Progenitor cell of endocrine pancreas (in vitro differentiated cells): ENCODE data around the gene USP30. TPM values are rescaled to one million over a fixed set of nuclear protein-coding genes. Genes with fewer than 3 reads are reported as not detected.

ENCODE experiments used
- DNase-seq: peaks from one replicate; pipeline ENCODE4 v3.0.0; 2021; ENCODE audit warnings: low spot score; ENCODE audit not compliant: unreplicated experiment
- H3K27ac Mint-ChIP-seq: 2 replicates; pipeline ENCODE4 v1.8.0; 2021; ENCODE audit warnings: mild to moderate bottlenecking, moderate library complexity, mixed read lengths
- H3K27me3 Mint-ChIP-seq: 2 replicates; pipeline ENCODE4 v1.8.0; 2021; ENCODE audit warnings: mixed read lengths
- H3K36me3 Mint-ChIP-seq: 2 replicates; pipeline ENCODE4 v1.8.0; 2022; ENCODE audit warnings: mixed read lengths; ENCODE audit not compliant: insufficient read depth
- H3K4me1 Mint-ChIP-seq: 2 replicates; pipeline ENCODE4 v1.8.0; 2021; ENCODE audit warnings: low read depth, mixed read lengths
- H3K4me3 Mint-ChIP-seq: 2 replicates; pipeline ENCODE4 v1.8.0; 2021; ENCODE audit warnings: low read depth, mild to moderate bottlenecking, moderate library complexity, mixed read lengths
- H3K9me3 Mint-ChIP-seq: 2 replicates; pipeline ENCODE4 v1.8.0; 2021; ENCODE audit warnings: low read depth, mixed read lengths
- CTCF ChIP-seq: fragments of 200-600 bp; sonication (generic); IDR thresholded peaks from one replicate; pipeline ENCODE4 v1.5.0; 2021; ENCODE audit warnings: antibody characterized with exemption, mild to moderate bottlenecking; ENCODE audit not compliant: unreplicated experiment
- total RNA-seq: library from RNA; stranded (reverse); gene quantifications from 2 replicates; pipeline ENCODE4 v1.2.1, GENCODE V29; 2021

Gene USP30
- total RNA-seq, 1 donor from 2014 or later = 23.0 TPM

- DNase-seq = no peak
- Mint-ChIP-seq H3K4me1 (peaks cover 2% of the 10 kb centered on the region), H3K36me3 (no peaks in the 10 kb centered on the region), H3K27me3 (no peaks in the 10 kb centered on the region), H3K4me3 (no peak overlapping the region), H3K27ac (peak overlapping the region; percentile 13), H3K9me3 (no peaks in the 10 kb centered on the region)
- TF ChIP-seq CTCF = no peak
These were observed 75.3 kb downstream of the USP30 start for GRCh38 chr12:109127533-109128242.

- Mint-ChIP-seq H3K9me3 (peaks cover 6% of the 10 kb centered on the region), H3K27ac (no peak overlapping the region), H3K4me3 (no peak overlapping the region), H3K27me3 (peaks cover 3% of the 10 kb centered on the region), H3K4me1 (peaks cover 2% of the 10 kb centered on the region), H3K36me3 (peaks cover 3% of the 10 kb centered on the region)
- TF ChIP-seq CTCF = no peak
- DNase-seq = no peak
These were observed 78.1 kb downstream of the USP30 start for GRCh38 chr12:109130297-109131153.

- H3K27me3 Mint-ChIP-seq = peaks cover 3% of the 10 kb centered on the region
- no peak for DNase-seq
- no peak for TF ChIP-seq CTCF
- peaks cover 2% of the 10 kb centered on the region for H3K4me1 Mint-ChIP-seq
- no peak overlapping the region for H3K27ac Mint-ChIP-seq
- peaks cover 4% of the 10 kb centered on the region for H3K36me3 Mint-ChIP-seq
- peaks cover 7% of the 10 kb centered on the region for H3K9me3 Mint-ChIP-seq
- no peak overlapping the region for H3K4me3 Mint-ChIP-seq
These were observed 79.0 kb downstream of the USP30 start for GRCh38 chr12:109131154-109132050.

- H3K4me1 Mint-ChIP-seq = peaks cover 2% of the 10 kb centered on the region
- no peak for DNase-seq
- peaks cover 11% of the 10 kb centered on the region for H3K9me3 Mint-ChIP-seq
- TF ChIP-seq CTCF = peak; percentile 59
- H3K4me3 Mint-ChIP-seq = no peak overlapping the region
- H3K36me3 Mint-ChIP-seq = peaks cover 7% of the 10 kb centered on the region
- no peak overlapping the region for H3K27ac Mint-ChIP-seq
- peaks cover 3% of the 10 kb centered on the region for H3K27me3 Mint-ChIP-seq
These were observed 82.0 kb downstream of the USP30 start for GRCh38 chr12:109134186-109134917.
